Neural progenitor cell (in vitro differentiated cells): ENCODE results near the gene SRSF7.

Source experiments
- EZH2 ChIP-seq: fragments of 200-600 bp; sonication (generic); IDR thresholded peaks from 2 replicates; pipeline ENCODE4 v1.6.1; 2017; ENCODE audit warnings: antibody characterized with exemption, mild to moderate bottlenecking, moderate library complexity
- EZH2phosphoT487 ChIP-seq: fragments of 200-600 bp; sonication (generic); IDR thresholded peaks from 2 replicates; pipeline ENCODE4 v1.6.1; 2017; ENCODE audit warnings: antibody characterized with exemption
- TF ChIP-seq, protein P1 (sequence below): fragments of 200-600 bp; sonication (generic); IDR thresholded peaks from 2 replicates; pipeline ENCODE4 v1.5.1; 2017; ENCODE audit warnings: antibody characterized with exemption, mild to moderate bottlenecking

DNA sequence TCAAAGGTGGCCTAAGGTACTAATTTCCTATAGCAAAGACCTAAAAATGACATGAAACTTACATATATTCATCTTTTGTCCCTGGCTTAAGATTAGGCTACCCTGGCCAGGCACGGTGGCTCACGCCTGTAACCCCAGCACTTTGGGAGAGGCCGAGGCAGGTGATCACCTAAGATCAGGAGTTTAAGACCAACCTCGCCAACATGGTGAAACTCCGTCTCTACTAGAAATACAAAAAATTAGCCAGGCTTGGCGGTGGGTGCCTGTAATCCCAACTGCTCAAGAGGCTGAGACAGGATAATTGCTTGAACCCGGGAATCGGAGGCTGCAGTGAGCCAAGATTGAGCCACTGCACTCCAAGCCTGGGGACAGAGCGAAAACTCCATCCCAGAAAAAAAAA lies 5.9 kb downstream of the SRSF7 start:
- no peak for TF ChIP-seq EZH2
- TF ChIP-seq, protein P1, sequence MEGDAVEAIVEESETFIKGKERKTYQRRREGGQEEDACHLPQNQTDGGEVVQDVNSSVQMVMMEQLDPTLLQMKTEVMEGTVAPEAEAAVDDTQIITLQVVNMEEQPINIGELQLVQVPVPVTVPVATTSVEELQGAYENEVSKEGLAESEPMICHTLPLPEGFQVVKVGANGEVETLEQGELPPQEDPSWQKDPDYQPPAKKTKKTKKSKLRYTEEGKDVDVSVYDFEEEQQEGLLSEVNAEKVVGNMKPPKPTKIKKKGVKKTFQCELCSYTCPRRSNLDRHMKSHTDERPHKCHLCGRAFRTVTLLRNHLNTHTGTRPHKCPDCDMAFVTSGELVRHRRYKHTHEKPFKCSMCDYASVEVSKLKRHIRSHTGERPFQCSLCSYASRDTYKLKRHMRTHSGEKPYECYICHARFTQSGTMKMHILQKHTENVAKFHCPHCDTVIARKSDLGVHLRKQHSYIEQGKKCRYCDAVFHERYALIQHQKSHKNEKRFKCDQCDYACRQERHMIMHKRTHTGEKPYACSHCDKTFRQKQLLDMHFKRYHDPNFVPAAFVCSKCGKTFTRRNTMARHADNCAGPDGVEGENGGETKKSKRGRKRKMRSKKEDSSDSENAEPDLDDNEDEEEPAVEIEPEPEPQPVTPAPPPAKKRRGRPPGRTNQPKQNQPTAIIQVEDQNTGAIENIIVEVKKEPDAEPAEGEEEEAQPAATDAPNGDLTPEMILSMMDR = no peak
- TF ChIP-seq EZH2phosphoT487 = no peak
